ENCODE measurements around the gene TMEM53.

GRCh38 chr1:44654621-44655187 is 19.6 kb downstream of the TMEM53 start:
- TF ChIP-seq, protein P1, sequence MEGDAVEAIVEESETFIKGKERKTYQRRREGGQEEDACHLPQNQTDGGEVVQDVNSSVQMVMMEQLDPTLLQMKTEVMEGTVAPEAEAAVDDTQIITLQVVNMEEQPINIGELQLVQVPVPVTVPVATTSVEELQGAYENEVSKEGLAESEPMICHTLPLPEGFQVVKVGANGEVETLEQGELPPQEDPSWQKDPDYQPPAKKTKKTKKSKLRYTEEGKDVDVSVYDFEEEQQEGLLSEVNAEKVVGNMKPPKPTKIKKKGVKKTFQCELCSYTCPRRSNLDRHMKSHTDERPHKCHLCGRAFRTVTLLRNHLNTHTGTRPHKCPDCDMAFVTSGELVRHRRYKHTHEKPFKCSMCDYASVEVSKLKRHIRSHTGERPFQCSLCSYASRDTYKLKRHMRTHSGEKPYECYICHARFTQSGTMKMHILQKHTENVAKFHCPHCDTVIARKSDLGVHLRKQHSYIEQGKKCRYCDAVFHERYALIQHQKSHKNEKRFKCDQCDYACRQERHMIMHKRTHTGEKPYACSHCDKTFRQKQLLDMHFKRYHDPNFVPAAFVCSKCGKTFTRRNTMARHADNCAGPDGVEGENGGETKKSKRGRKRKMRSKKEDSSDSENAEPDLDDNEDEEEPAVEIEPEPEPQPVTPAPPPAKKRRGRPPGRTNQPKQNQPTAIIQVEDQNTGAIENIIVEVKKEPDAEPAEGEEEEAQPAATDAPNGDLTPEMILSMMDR (IDR thresholded peaks at IDR 0.05), result no peak
- no peak for TF ChIP-seq POLR2A (IDR thresholded peaks at IDR 0.05)
